ENCODE data around the gene CCNB1.

- TF ChIP-seq MAFK (IDR thresholded peaks at IDR 0.05; ENCODE audit: partially characterized antibody) = no peak
- TF ChIP-seq USF2 (IDR thresholded peaks at IDR 0.05) = no peak
- no peak for TF ChIP-seq RAD21 (conservative IDR thresholded peaks at IDR 0.05 in 1 of 2, IDR thresholded peaks at IDR 0.05 in 1 of 2)
- no peak for TF ChIP-seq BHLHE40 (IDR thresholded peaks at IDR 0.05; ENCODE audit: low read depth, low read length)
- TF ChIP-seq CTCF (IDR thresholded peaks at IDR 0.05) = no peak
Measured at GRCh38 chr5:69140827-69141226, 26.1 kb upstream of the CCNB1 start.

Data from A549 (cell line).